GM23338 (cell line): ENCODE data around the gene UST. TPM values are rescaled to one million over a fixed set of nuclear protein-coding genes. Genes with fewer than 3 reads are reported as not detected.

Source experiments
- ATAC-seq: fragments of 200-7000 bp; cut with Tn5 transposase; 3 replicates; pipeline ENCODE4 v1.9.1; 2020
- DNase-seq: peaks from one replicate; pipeline ENCODE4 v3.0.0-alpha.2; 2015; ENCODE audit warnings: low spot score
- H2AFZ ChIP-seq: fragments of 200-600 bp; sonication (generic); 2 replicates; pipeline ENCODE4 v1.8.0; 2016; ENCODE audit warnings: antibody characterized with exemption, mild to moderate bottlenecking, moderate library complexity
- H3F3A ChIP-seq: fragments of 200-600 bp; sonication (generic); replicated peaks from 2 replicates; pipeline ENCODE4 v1.8.0; 2017; ENCODE audit warnings: antibody characterized with exemption, mixed run types, low read depth
- H3K27ac ChIP-seq: fragments of 200-600 bp; sonication (generic); 2 replicates; pipeline ENCODE4 v1.6.1; 2016; ENCODE audit warnings: low read depth
- H3K27me3 ChIP-seq: fragments of 200-600 bp; sonication (generic); 2 replicates; pipeline ENCODE4 v1.8.0; 2016; ENCODE audit warnings: mild to moderate bottlenecking, mixed run types, moderate library complexity; ENCODE audit not compliant: insufficient read depth
- H3K36me3 ChIP-seq: fragments of 200-600 bp; sonication (generic); 2 replicates; pipeline ENCODE4 v1.8.0; 2016; ENCODE audit warnings: mild to moderate bottlenecking; ENCODE audit not compliant: insufficient read depth
- H3K4me1 ChIP-seq: fragments of 200-600 bp; sonication (generic); 2 replicates; pipeline ENCODE4 v1.8.0; 2016; ENCODE audit warnings: mild to moderate bottlenecking, moderate library complexity; ENCODE audit not compliant: insufficient read depth
- H3K4me2 ChIP-seq: fragments of 200-600 bp; sonication (generic); 2 replicates; pipeline ENCODE4 v1.7.1; 2017; ENCODE audit warnings: mixed run types
- H3K4me3 ChIP-seq: fragments of 200-600 bp; sonication (generic); 2 replicates; pipeline ENCODE4 v1.6.1; 2016; ENCODE audit warnings: mixed run types
- H3K79me2 ChIP-seq: fragments of 200-600 bp; sonication (generic); replicated peaks from 2 replicates; pipeline ENCODE4 v1.8.0; 2017; ENCODE audit warnings: mild to moderate bottlenecking; ENCODE audit not compliant: insufficient read depth
- H3K9me2 ChIP-seq: fragments of 200-600 bp; sonication (generic); 2 replicates; pipeline ENCODE4 v1.8.0; 2017; ENCODE audit not compliant: insufficient read depth
- H4K20me1 ChIP-seq: fragments of 200-600 bp; sonication (generic); replicated peaks from 2 replicates; pipeline ENCODE4 v1.8.0; 2017; ENCODE audit warnings: mild to moderate bottlenecking; ENCODE audit not compliant: insufficient read depth
- H3K27ac Mint-ChIP-seq: 2 replicates; pipeline ENCODE4 v1.8.0; 2020; ENCODE audit warnings: inconsistent platforms, mild to moderate bottlenecking, moderate library complexity, mixed read lengths
- H3K27me3 Mint-ChIP-seq: 3 replicates; pipeline ENCODE4 v1.8.0; 2022; ENCODE audit warnings: low read depth, mild to moderate bottlenecking, moderate library complexity, mixed read lengths, inconsistent platforms; ENCODE audit not compliant: insufficient read depth, poor library complexity
- H3K36me3 Mint-ChIP-seq: 3 replicates; pipeline ENCODE4 v1.8.0; 2021; ENCODE audit warnings: low read depth, mild to moderate bottlenecking, inconsistent platforms, moderate library complexity, mixed read lengths
- H3K4me1 Mint-ChIP-seq: 3 replicates; pipeline ENCODE4 v1.8.0; 2020; ENCODE audit warnings: mild to moderate bottlenecking, inconsistent platforms, mixed read lengths
- H3K4me3 Mint-ChIP-seq: 3 replicates; pipeline ENCODE4 v1.8.0; 2021; ENCODE audit warnings: moderate library complexity, mild to moderate bottlenecking, inconsistent platforms, mixed read lengths
- H3K9me3 Mint-ChIP-seq: 3 replicates; pipeline ENCODE4 v1.8.0; 2020; ENCODE audit warnings: moderate library complexity, mild to moderate bottlenecking, inconsistent platforms, mixed read lengths
- EZH2 ChIP-seq: fragments of 200-600 bp; sonication (generic); IDR thresholded peaks from one replicate; pipeline ENCODE4 v1.8.0; 2017; ENCODE audit warnings: antibody characterized with exemption, mild to moderate bottlenecking, low read depth; ENCODE audit not compliant: unreplicated experiment
- EZH2phosphoT487 ChIP-seq: fragments of 200-600 bp; sonication (generic); IDR thresholded peaks from one replicate; pipeline ENCODE4 v1.8.1; 2018; ENCODE audit warnings: antibody characterized with exemption; ENCODE audit not compliant: unreplicated experiment
- NANOG ChIP-seq: IDR thresholded peaks from 2 replicates; pipeline ENCODE4 v1.6.1; 2016; ENCODE audit warnings: antibody characterized with exemption, borderline replicate concordance
- POLR2AphosphoS5 ChIP-seq: IDR thresholded peaks from 2 replicates; pipeline ENCODE4 v1.6.1; 2016; ENCODE audit warnings: antibody characterized with exemption, low read depth
- STAT1 ChIP-seq: IDR thresholded peaks from one replicate; pipeline ENCODE4 v1.6.1; 2016; ENCODE audit warnings: antibody characterized with exemption; ENCODE audit not compliant: unreplicated experiment
- ZNF331 ChIP-seq: fragments of 250-450 bp; sonication (Bioruptor Pico); IDR thresholded peaks from 2 replicates; pipeline ENCODE4 v1.5.0; 2020; ENCODE audit warnings: low read depth, mild to moderate bottlenecking, moderate library complexity
- polyA plus RNA-seq: library from polyadenylated mRNA; unstranded; fragments of >200 nt; fragmentation: Nextera tagmentation; extraction: Ambion mirVana; gene quantifications from 2 replicates; pipeline ENCODE4 v1.2.1, GENCODE V29; 2016
- total RNA-seq: library from RNA; depleted of rRNA; stranded (reverse); fragments of >200 nt; shearing (Covaris generic); gene quantifications from 2 replicates; pipeline ENCODE4 v1.2.3, GENCODE V29; 2014
- TF ChIP-seq, protein P1 (sequence below): IDR thresholded peaks from one replicate; pipeline ENCODE4 v1.6.1; 2018; ENCODE audit warnings: antibody characterized with exemption; ENCODE audit not compliant: unreplicated experiment
- TF ChIP-seq, protein P2 (sequence below): IDR thresholded peaks from 2 replicates; pipeline ENCODE4 v1.6.1; 2016; ENCODE audit warnings: antibody characterized with exemption
- TF ChIP-seq, protein P3 (sequence below), 2 experiments: fragments of 200-600 bp in 1 of 2; sonication (generic) in 1 of 2; conservative IDR thresholded peaks; 2 replicates each; pipeline versions ENCODE4 v1.5.1 to v1.6.1; 2016 to 2017; ENCODE audit warnings: antibody characterized with exemption in 2 of 2, low read depth in 2 of 2, mild to moderate bottlenecking in 2 of 2, moderate library complexity in 1 of 2

UST gene
- total and polyA plus RNA-seq, 2 experiments from 2014 or later: 12.6 to 33.0 TPM

DNA sequence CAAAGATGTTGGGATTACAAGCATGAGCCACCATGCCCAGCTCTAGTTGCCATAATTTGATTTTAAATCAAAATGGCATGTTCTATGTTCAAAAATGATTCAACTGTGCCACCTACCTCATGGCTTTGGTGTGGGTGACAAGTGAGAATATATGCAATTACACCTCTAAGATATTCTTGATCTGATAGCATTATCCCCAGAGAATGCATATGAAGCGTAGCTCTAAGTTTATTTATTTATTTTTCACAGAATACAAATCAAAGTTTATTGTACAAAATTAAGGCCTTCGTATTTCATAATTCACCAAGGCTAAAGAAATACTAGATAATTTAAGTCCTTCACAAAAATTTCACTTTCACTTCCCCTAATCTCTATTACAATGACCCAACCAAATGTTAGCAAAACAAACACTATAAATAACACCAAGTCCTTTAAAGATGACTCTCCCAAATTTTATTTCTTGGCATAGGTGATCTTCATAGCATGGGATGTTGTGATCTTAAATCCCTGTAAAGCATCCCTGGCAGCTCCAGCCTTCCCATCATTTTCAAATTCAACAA is 364.8 kb downstream of the UST start:
- H3K4me3 Mint-ChIP-seq: no peak overlapping the region

More for the DNA sequence above, 364.8 kb downstream of the UST start:
- Histone ChIP-seq H2AFZ (no peak overlapping the region), H3K79me2 (no peaks in the 10 kb centered on the region), H3K9me2 (no peaks in the 10 kb centered on the region), H3K4me2 (no peak overlapping the region), H3K27ac (no peak overlapping the region), H3F3A (no peaks in the 10 kb centered on the region), H3K27me3 (no peaks in the 10 kb centered on the region), H3K36me3 (no peaks in the 10 kb centered on the region), H3K4me1 (no peaks in the 10 kb centered on the region), H3K4me3 (no peak overlapping the region), H4K20me1 (no peaks in the 10 kb centered on the region)
- no peak for DNase-seq
- ATAC-seq: no peak
- Mint-ChIP-seq H3K4me1 (no peaks in the 10 kb centered on the region), H3K9me3 (peaks cover 6% of the 10 kb centered on the region), H3K36me3 (no peaks in the 10 kb centered on the region), H3K27me3 (peaks cover 8% of the 10 kb centered on the region), H3K27ac (no peak overlapping the region)
- TF ChIP-seq, protein P1, sequence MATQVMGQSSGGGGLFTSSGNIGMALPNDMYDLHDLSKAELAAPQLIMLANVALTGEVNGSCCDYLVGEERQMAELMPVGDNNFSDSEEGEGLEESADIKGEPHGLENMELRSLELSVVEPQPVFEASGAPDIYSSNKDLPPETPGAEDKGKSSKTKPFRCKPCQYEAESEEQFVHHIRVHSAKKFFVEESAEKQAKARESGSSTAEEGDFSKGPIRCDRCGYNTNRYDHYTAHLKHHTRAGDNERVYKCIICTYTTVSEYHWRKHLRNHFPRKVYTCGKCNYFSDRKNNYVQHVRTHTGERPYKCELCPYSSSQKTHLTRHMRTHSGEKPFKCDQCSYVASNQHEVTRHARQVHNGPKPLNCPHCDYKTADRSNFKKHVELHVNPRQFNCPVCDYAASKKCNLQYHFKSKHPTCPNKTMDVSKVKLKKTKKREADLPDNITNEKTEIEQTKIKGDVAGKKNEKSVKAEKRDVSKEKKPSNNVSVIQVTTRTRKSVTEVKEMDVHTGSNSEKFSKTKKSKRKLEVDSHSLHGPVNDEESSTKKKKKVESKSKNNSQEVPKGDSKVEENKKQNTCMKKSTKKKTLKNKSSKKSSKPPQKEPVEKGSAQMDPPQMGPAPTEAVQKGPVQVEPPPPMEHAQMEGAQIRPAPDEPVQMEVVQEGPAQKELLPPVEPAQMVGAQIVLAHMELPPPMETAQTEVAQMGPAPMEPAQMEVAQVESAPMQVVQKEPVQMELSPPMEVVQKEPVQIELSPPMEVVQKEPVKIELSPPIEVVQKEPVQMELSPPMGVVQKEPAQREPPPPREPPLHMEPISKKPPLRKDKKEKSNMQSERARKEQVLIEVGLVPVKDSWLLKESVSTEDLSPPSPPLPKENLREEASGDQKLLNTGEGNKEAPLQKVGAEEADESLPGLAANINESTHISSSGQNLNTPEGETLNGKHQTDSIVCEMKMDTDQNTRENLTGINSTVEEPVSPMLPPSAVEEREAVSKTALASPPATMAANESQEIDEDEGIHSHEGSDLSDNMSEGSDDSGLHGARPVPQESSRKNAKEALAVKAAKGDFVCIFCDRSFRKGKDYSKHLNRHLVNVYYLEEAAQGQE: no peak
- no peak for TF ChIP-seq EZH2phosphoT487
- no peak for TF ChIP-seq ZNF331 (CRISPR knock-in tag)
- no peak for TF ChIP-seq POLR2AphosphoS5
- no peak for TF ChIP-seq STAT1
- TF ChIP-seq NANOG: no peak
- TF ChIP-seq, protein P2, sequence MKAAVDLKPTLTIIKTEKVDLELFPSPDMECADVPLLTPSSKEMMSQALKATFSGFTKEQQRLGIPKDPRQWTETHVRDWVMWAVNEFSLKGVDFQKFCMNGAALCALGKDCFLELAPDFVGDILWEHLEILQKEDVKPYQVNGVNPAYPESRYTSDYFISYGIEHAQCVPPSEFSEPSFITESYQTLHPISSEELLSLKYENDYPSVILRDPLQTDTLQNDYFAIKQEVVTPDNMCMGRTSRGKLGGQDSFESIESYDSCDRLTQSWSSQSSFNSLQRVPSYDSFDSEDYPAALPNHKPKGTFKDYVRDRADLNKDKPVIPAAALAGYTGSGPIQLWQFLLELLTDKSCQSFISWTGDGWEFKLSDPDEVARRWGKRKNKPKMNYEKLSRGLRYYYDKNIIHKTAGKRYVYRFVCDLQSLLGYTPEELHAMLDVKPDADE: no peak
- TF ChIP-seq, protein P3, sequence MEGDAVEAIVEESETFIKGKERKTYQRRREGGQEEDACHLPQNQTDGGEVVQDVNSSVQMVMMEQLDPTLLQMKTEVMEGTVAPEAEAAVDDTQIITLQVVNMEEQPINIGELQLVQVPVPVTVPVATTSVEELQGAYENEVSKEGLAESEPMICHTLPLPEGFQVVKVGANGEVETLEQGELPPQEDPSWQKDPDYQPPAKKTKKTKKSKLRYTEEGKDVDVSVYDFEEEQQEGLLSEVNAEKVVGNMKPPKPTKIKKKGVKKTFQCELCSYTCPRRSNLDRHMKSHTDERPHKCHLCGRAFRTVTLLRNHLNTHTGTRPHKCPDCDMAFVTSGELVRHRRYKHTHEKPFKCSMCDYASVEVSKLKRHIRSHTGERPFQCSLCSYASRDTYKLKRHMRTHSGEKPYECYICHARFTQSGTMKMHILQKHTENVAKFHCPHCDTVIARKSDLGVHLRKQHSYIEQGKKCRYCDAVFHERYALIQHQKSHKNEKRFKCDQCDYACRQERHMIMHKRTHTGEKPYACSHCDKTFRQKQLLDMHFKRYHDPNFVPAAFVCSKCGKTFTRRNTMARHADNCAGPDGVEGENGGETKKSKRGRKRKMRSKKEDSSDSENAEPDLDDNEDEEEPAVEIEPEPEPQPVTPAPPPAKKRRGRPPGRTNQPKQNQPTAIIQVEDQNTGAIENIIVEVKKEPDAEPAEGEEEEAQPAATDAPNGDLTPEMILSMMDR (conservative IDR thresholded peaks at IDR 0.05; ENCODE audit: low read depth in 2 of 2): no peak
- TF ChIP-seq EZH2: no peak
